ENCODE data around the gene VPS16.

- no peak for TF ChIP-seq CTCF (IDR thresholded peaks at IDR 0.05)
- no peak for TF ChIP-seq POLR2AphosphoS5 (IDR thresholded peaks at IDR 0.05; ENCODE audit: insufficient read depth in 1 of 2, low read depth in 1 of 2)
- no peak for TF ChIP-seq POLR2A (IDR thresholded peaks at IDR 0.05)
Measured at GRCh38 chr20:2825761-2826160, 14.8 kb upstream of the VPS16 start.
